Measurements from ENCODE around the gene CNTRL. TPM values are rescaled to one million over a fixed set of nuclear protein-coding genes. Genes with fewer than 3 reads are reported as not detected.

CNTRL gene
- polyA plus RNA-seq, 1 experiment = 8.3 TPM

- CTCF ChIA-PET = interaction anchor here (1.1 kb wide), 1 partner anchor 9 kb away, joined by 5 read pairs; the partner anchor contains the start of gene RAB14
- POLR2A ChIA-PET = no interaction called here
- H3K27me3 ChIP-seq (ENCODE audit: control insufficient read depth, insufficient read depth, low read length) = no peaks in the 10 kb centered on the region
- TF ChIP-seq CTCF (IDR thresholded peaks at IDR 0.05; ENCODE audit: low read depth, low read length) = no peak
- DNase-seq (ENCODE audit: low read depth, low spot score) = no peak
- H3K27ac ChIP-seq (ENCODE audit: low read depth, low read length) = no peak overlapping the region
- H3K4me3 ChIP-seq (ENCODE audit: low read depth, low read length) = no peak overlapping the region
- no peaks in the 10 kb centered on the region for H3K9me3 ChIP-seq (ENCODE audit: control insufficient read depth, insufficient read depth, low read length)
Observed at GRCh38 chr9:121192959-121193640, 118.3 kb downstream of the CNTRL start.

- no peak overlapping the region for H3K27ac ChIP-seq (ENCODE audit: low read depth, low read length)
- H3K27me3 ChIP-seq (ENCODE audit: control insufficient read depth, insufficient read depth, low read length) = no peaks in the 10 kb centered on the region
- no peak for TF ChIP-seq CTCF (IDR thresholded peaks at IDR 0.05; ENCODE audit: low read depth, low read length)
- no peak for DNase-seq (ENCODE audit: low read depth, low spot score)
- ChIA-PET POLR2A (no interaction called here), CTCF (interaction anchor here (0.7 kb wide), 1 partner anchor 240 kb away, joined by 3 read pairs; no protein-coding TSS in a partner anchor)
- H3K9me3 ChIP-seq (ENCODE audit: control insufficient read depth, insufficient read depth, low read length) = no peaks in the 10 kb centered on the region
- no peak overlapping the region for H3K4me3 ChIP-seq (ENCODE audit: low read depth, low read length)
Observed at GRCh38 chr9:121194730-121195129, 120.0 kb downstream of the CNTRL start.

- CTCF ChIA-PET = interaction anchor here (0.6 to 1.0 kb wide), 2 partner anchors 304 to 775 kb away, joined by 3 read pairs; partner anchors contain the start of gene GGTA1
Observed at GRCh38 chr9:121196389-121196788, 121.6 kb downstream of the CNTRL start.

GRCh38 chr9:121197132-121197531, 122.4 kb downstream of the CNTRL start:
- no peaks in the 10 kb centered on the region for H3K9me3 ChIP-seq (ENCODE audit: control insufficient read depth, insufficient read depth, low read length)
- ChIA-PET POLR2A (no interaction called here), CTCF (interaction anchor here (0.6 to 1.0 kb wide), 2 partner anchors 303 to 774 kb away, joined by 3 read pairs; partner anchors contain the start of gene GGTA1)
- no peaks in the 10 kb centered on the region for H3K27me3 ChIP-seq (ENCODE audit: control insufficient read depth, insufficient read depth, low read length)
- no peak overlapping the region for H3K4me3 ChIP-seq (ENCODE audit: low read depth, low read length)
- TF ChIP-seq CTCF (IDR thresholded peaks at IDR 0.05; ENCODE audit: low read depth, low read length) = peak; percentile 28; the same call in 1 of the 2 replicates
- no peak for DNase-seq (ENCODE audit: low read depth, low spot score)
- H3K27ac ChIP-seq (ENCODE audit: low read depth, low read length) = no peak overlapping the region

More at GRCh38 chr9:121196389-121196788, 121.6 kb downstream of the CNTRL start:
- H3K9me3 ChIP-seq (ENCODE audit: control insufficient read depth, insufficient read depth, low read length) = no peaks in the 10 kb centered on the region
- no peaks in the 10 kb centered on the region for H3K27me3 ChIP-seq (ENCODE audit: control insufficient read depth, insufficient read depth, low read length)
- no peak for TF ChIP-seq CTCF (IDR thresholded peaks at IDR 0.05; ENCODE audit: low read depth, low read length)
- no peak overlapping the region for H3K4me3 ChIP-seq (ENCODE audit: low read depth, low read length)
- DNase-seq (ENCODE audit: low read depth, low spot score) = no peak
- POLR2A ChIA-PET = no interaction called here
- no peak overlapping the region for H3K27ac ChIP-seq (ENCODE audit: low read depth, low read length)

GRCh38 chr9:121198512-121199042, 123.8 kb downstream of the CNTRL start:
- Histone ChIP-seq H3K4me3 (ENCODE audit: low read depth, low read length) (peak overlapping the region; percentile 17), H3K9me3 (ENCODE audit: control insufficient read depth, insufficient read depth, low read length) (no peaks in the 10 kb centered on the region), H3K27ac (ENCODE audit: low read depth, low read length) (no peak overlapping the region), H3K27me3 (ENCODE audit: control insufficient read depth, insufficient read depth, low read length) (no peaks in the 10 kb centered on the region)
- CTCF ChIA-PET = interaction anchor here (0.9 to 2.3 kb wide), 4 partner anchors 13 to 122 kb away, joined by 3 to 11 read pairs (median 7); no protein-coding TSS in a partner anchor
- no peak for TF ChIP-seq CTCF (IDR thresholded peaks at IDR 0.05; ENCODE audit: low read depth, low read length)
- DNase-seq (ENCODE audit: low read depth, low spot score) = no peak
- POLR2A ChIA-PET = no interaction called here
